ENCODE results near the gene C1orf105. TPM values are rescaled to one million over a fixed set of nuclear protein-coding genes. Genes with fewer than 3 reads are reported as not detected.

Gene C1orf105
- total and polyA plus RNA-seq, 2 experiments from 2014 or later = 3.2 to 21.5 TPM

- peaks cover 4% of the 10 kb centered on the region for H3K4me1 ChIP-seq (ENCODE audit: low read depth)
- TF ChIP-seq, protein P1, sequence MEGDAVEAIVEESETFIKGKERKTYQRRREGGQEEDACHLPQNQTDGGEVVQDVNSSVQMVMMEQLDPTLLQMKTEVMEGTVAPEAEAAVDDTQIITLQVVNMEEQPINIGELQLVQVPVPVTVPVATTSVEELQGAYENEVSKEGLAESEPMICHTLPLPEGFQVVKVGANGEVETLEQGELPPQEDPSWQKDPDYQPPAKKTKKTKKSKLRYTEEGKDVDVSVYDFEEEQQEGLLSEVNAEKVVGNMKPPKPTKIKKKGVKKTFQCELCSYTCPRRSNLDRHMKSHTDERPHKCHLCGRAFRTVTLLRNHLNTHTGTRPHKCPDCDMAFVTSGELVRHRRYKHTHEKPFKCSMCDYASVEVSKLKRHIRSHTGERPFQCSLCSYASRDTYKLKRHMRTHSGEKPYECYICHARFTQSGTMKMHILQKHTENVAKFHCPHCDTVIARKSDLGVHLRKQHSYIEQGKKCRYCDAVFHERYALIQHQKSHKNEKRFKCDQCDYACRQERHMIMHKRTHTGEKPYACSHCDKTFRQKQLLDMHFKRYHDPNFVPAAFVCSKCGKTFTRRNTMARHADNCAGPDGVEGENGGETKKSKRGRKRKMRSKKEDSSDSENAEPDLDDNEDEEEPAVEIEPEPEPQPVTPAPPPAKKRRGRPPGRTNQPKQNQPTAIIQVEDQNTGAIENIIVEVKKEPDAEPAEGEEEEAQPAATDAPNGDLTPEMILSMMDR (IDR thresholded peaks at IDR 0.05; ENCODE audit: low read depth, low read length) = no peak
- H3K36me3 ChIP-seq = no peaks in the 10 kb centered on the region
- no peak overlapping the region for H3K27ac ChIP-seq
- H3K27me3 ChIP-seq = no peaks in the 10 kb centered on the region
- DNase-seq (ENCODE audit: low read depth in 1 of 2, low spot score in 1 of 2) = no peak
- H3K9me3 ChIP-seq (ENCODE audit: low read depth) = no peaks in the 10 kb centered on the region
- H3K4me3 ChIP-seq = no peak overlapping the region
Observed at GRCh38 chr1:172395576-172395975, 24.9 kb upstream of the C1orf105 start.

- TF ChIP-seq, protein P1 (IDR thresholded peaks at IDR 0.05; ENCODE audit: low read depth, low read length) = no peak
- H3K36me3 ChIP-seq = no peaks in the 10 kb centered on the region
- no peaks in the 10 kb centered on the region for H3K27me3 ChIP-seq
- no peaks in the 10 kb centered on the region for H3K9me3 ChIP-seq (ENCODE audit: low read depth)
- peaks cover 4% of the 10 kb centered on the region for H3K4me1 ChIP-seq (ENCODE audit: low read depth)
- H3K4me3 ChIP-seq = no peak overlapping the region
- no peak overlapping the region for H3K27ac ChIP-seq
- DNase-seq (ENCODE audit: low read depth in 1 of 2, low spot score in 1 of 2) = peak in 1 of 2 donors; percentile 65
Observed at GRCh38 chr1:172397221-172397620, 23.3 kb upstream of the C1orf105 start.

DNA sequence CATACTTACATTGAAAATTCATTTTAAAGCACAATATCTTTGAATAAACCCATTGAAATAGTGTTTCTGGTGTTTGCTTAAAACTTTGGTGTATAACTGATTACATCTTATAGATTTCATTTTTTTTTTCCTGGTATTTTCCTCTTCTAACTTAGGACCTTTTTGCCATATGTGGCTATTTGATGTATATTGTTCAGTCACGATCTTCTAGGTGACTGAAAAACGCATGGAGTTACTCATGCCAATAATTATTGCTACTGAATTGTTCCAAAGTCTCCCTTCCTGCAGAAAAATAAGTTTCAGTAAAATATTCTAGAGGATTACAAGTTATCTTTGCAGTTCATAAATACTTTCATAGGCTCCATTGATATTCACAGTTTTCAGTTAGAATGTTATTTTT lies 22.9 kb upstream of the C1orf105 start:
- Histone ChIP-seq H3K4me3 (no peak overlapping the region), H3K27me3 (no peaks in the 10 kb centered on the region)

DNA sequence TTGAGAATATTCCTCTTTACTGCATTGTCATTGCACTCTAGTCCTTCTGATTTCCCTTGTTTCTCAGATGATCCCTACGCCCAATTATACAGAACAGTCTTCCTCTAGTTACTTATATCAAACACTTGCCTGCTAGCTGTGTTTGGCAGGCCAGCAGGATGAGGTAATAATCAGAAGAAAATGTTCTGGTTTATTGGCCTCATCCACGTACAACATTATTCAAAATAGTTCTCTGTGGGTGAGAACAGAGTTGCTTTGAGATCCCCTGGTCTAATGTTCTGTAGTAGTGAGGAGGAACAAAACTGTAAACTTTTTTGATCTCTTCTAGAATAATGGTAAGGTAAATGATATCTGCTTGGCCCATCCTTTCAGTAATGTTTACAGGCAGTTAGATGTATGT lies 22.3 kb upstream of the C1orf105 start:
- Histone ChIP-seq H3K36me3 (no peaks in the 10 kb centered on the region), H3K4me3 (no peak overlapping the region), H3K9me3 (ENCODE audit: low read depth) (no peaks in the 10 kb centered on the region), H3K27ac (no peak overlapping the region), H3K27me3 (no peaks in the 10 kb centered on the region), H3K4me1 (ENCODE audit: low read depth) (peaks cover 4% of the 10 kb centered on the region)
- DNase-seq (ENCODE audit: low read depth in 1 of 2, low spot score in 1 of 2) = peak in 1 of 2 donors; percentile 57
- TF ChIP-seq, protein P1 (IDR thresholded peaks at IDR 0.05; ENCODE audit: low read depth, low read length) = no peak

More for the DNA sequence above, 22.9 kb upstream of the C1orf105 start:
- DNase-seq (ENCODE audit: low read depth in 1 of 2, low spot score in 1 of 2) = no peak
- H3K9me3 ChIP-seq (ENCODE audit: low read depth) = no peaks in the 10 kb centered on the region
- no peak overlapping the region for H3K27ac ChIP-seq
- H3K4me1 ChIP-seq (ENCODE audit: low read depth) = peaks cover 4% of the 10 kb centered on the region
- TF ChIP-seq, protein P1 (IDR thresholded peaks at IDR 0.05; ENCODE audit: low read depth, low read length) = no peak
- no peaks in the 10 kb centered on the region for H3K36me3 ChIP-seq

DNA sequence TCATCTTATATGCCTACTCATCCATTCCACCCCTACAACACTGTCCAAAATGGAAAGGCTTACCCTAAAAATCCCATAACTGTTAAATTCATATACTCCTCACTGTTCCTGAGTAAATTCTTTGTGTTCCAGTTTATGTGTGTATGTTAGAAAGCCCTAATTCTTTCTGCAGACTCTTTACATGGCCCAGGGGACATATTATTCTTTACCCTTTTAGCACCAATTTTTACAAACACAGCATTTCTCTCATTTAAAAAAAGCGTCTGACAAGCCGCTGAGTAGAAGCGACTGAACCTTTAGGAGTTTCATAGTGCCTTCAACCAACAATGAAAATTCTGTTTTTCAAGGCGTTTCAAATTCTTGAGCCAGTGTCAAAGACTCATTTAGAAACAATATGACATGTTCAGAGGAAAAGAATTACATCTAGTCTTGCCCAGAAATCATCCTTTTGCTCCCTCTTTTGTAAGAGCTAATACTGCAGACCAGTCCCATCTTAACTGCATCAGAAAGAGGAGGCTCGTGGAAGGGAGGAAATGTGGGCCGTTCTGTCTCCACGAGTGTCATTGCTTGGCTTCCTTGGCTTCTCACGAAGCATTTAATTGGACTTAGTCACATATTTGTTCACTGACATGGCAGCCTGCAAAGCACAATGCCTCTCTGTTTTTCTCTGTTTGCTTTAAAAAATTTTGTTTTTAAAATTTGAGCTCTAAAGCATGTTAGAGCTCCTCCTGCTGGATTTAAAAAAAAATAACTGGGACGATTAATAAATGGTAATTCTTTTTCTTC lies 21.3 kb upstream of the C1orf105 start:
- H3K27ac ChIP-seq = no peak overlapping the region
- no peaks in the 10 kb centered on the region for H3K27me3 ChIP-seq
- DNase-seq (ENCODE audit: low read depth in 1 of 2, low spot score in 1 of 2) = peak; percentile 13 to 98

More for the DNA sequence above, 21.3 kb upstream of the C1orf105 start:
- Histone ChIP-seq H3K4me3 (no peak overlapping the region), H3K36me3 (no peaks in the 10 kb centered on the region), H3K4me1 (ENCODE audit: low read depth) (peaks cover 4% of the 10 kb centered on the region), H3K9me3 (ENCODE audit: low read depth) (no peaks in the 10 kb centered on the region)
- TF ChIP-seq, protein P1 (IDR thresholded peaks at IDR 0.05; ENCODE audit: low read depth, low read length) = peak; percentile 47

Data from cardiac muscle cell (in vitro differentiated cells and primary cell).